CD4-positive, alpha-beta memory T cell (primary cell): ENCODE data around the gene GRID1. TPM values are rescaled to one million over a fixed set of nuclear protein-coding genes. Genes with fewer than 3 reads are reported as not detected.

Experiments used
- CTCF ChIA-PET: fragments of 350-600 bp; sonication (Branson Sonifier 250); formaldehyde crosslinking; loops from one replicate; lab custom pipeline; 2021; ENCODE audit warnings: inconsistent platforms; ENCODE audit not compliant: partially characterized antibody; lab: Charles Lee
- POLR2A ChIA-PET: fragments of 350-600 bp; sonication (Branson Sonifier 250); formaldehyde crosslinking; loops from one replicate; lab custom pipeline; 2021; ENCODE audit not compliant: partially characterized antibody; lab: Charles Lee
- DNase-seq, 5 donors: peaks; one replicate each; pipeline versions ENCODE4 v3.0.0 to v3.0.0-alpha.2; 2020 to 2022; ENCODE audit warnings: mixed read lengths in 1 of 5
- H3K27ac ChIP-seq: one replicate; pipeline ENCODE4 v1.7.0; 2013; ENCODE audit warnings: low read depth, low read length
- H3K27me3 ChIP-seq: 2 replicates; pipeline ENCODE4 v1.7.0; 2013; ENCODE audit warnings: mild to moderate bottlenecking, low read length, moderate library complexity; ENCODE audit not compliant: insufficient read depth
- H3K36me3 ChIP-seq: 2 replicates; pipeline ENCODE4 v1.7.0; 2013; ENCODE audit warnings: mild to moderate bottlenecking, low read length, moderate library complexity; ENCODE audit not compliant: insufficient read depth
- H3K4me1 ChIP-seq: 2 replicates; pipeline ENCODE4 v1.7.0; 2013; ENCODE audit warnings: mild to moderate bottlenecking, low read length, moderate library complexity; ENCODE audit not compliant: insufficient read depth
- H3K4me3 ChIP-seq, 2 donors: one replicate each; pipeline ENCODE4 v1.7.0; 2013; ENCODE audit warnings: low read length in 2 of 2, mild to moderate bottlenecking in 1 of 2
- H3K9me3 ChIP-seq, 2 donors: one replicate each; pipeline ENCODE4 v1.7.0; 2013; ENCODE audit warnings: low read length in 2 of 2, control low read depth in 1 of 2; ENCODE audit not compliant: control insufficient read depth in 1 of 2
- H3K27ac Mint-ChIP-seq, 7 donors: one replicate each; pipeline ENCODE4 v1.8.0; 2020 to 2021; ENCODE audit warnings: mixed read lengths in 7 of 7, mild to moderate bottlenecking in 6 of 7, inconsistent platforms in 3 of 7, moderate library complexity in 3 of 7
- H3K27me3 Mint-ChIP-seq, 2 donors: one replicate each; pipeline ENCODE4 v1.8.0; 2020 to 2021; ENCODE audit warnings: mixed read lengths in 2 of 2
- H3K36me3 Mint-ChIP-seq, 2 donors: one replicate each; pipeline ENCODE4 v1.8.0; 2020 to 2021; ENCODE audit warnings: mixed read lengths in 2 of 2, inconsistent platforms in 1 of 2, mild to moderate bottlenecking in 1 of 2
- H3K4me1 Mint-ChIP-seq, 4 donors: one replicate each; pipeline ENCODE4 v1.8.0; 2020 to 2021; ENCODE audit warnings: mixed read lengths in 4 of 4, mild to moderate bottlenecking in 1 of 4
- H3K4me3 Mint-ChIP-seq, 8 donors: one replicate each; pipeline ENCODE4 v1.8.0; 2020 to 2021; ENCODE audit warnings: mixed read lengths in 8 of 8, mild to moderate bottlenecking in 7 of 8, moderate library complexity in 6 of 8, inconsistent platforms in 3 of 8
- H3K9me3 Mint-ChIP-seq, 8 donors: one replicate each; pipeline ENCODE4 v1.8.0; 2020 to 2021; ENCODE audit warnings: mixed read lengths in 8 of 8, mild to moderate bottlenecking in 5 of 8, inconsistent platforms in 3 of 8, moderate library complexity in 1 of 8
- intact Hi-C: fragments of 100-400 bp; cut with micrococcal nuclease; formaldehyde crosslinking; loops from one replicate; pipeline ENCODE4 v1.15.1; 2023
- polyA plus RNA-seq, 2 donors: library from polyadenylated mRNA; unstranded; fragments of 300-500 nt; fragmentation: Illumina TruSeq; gene quantifications; one replicate each; pipeline ENCODE4 v1.2.3, GENCODE V29; 2021
- total RNA-seq, 2 experiments: library from RNA; stranded (reverse); gene quantifications; one replicate each; pipeline ENCODE4 v1.2.3, GENCODE V29; 2021

The GRID1 gene
- total and polyA plus RNA-seq, 4 experiments from 2014 or later, result not detected

GRCh38 chr10:86355571-86356038 is 11.0 kb downstream of the GRID1 start:
- Histone ChIP-seq H3K4me3 (no peak overlapping the region), H3K36me3 (no peaks in the 10 kb centered on the region), H3K9me3 (no peaks in the 10 kb centered on the region), H3K27me3 (no peaks in the 10 kb centered on the region), H3K4me1 (no peaks in the 10 kb centered on the region), H3K27ac (no peak overlapping the region)
- POLR2A ChIA-PET, result no interaction called here
- Mint-ChIP-seq H3K4me3 (no peak overlapping the region), H3K36me3 (no peaks in the 10 kb centered on the region), H3K27ac (no peak overlapping the region), H3K27me3 (peaks cover 8 to 12% of the 10 kb centered on the region in 2 donors), H3K4me1 (no peaks in the 10 kb centered on the region), H3K9me3 (peaks cover 0 to 7% (median 4%) of the 10 kb centered on the region in 8 donors)
- CTCF ChIA-PET, result no interaction called here
- intact Hi-C loops, result no loop called here
- DNase-seq, result no peak

GRCh38 chr10:86354761-86355540 is 11.6 kb downstream of the GRID1 start:
- intact Hi-C loops, result no loop called here
- H3K36me3 ChIP-seq, result no peaks in the 10 kb centered on the region
- H3K27ac ChIP-seq, result no peak overlapping the region
- H3K4me1 Mint-ChIP-seq, result no peaks in the 10 kb centered on the region
- ChIA-PET POLR2A (no interaction called here), CTCF (no interaction called here)
- H3K27me3 Mint-ChIP-seq, result peaks cover 7 to 12% of the 10 kb centered on the region in 2 donors
- no peak overlapping the region for H3K27ac Mint-ChIP-seq
- no peak overlapping the region for H3K4me3 Mint-ChIP-seq
- no peaks in the 10 kb centered on the region for H3K9me3 ChIP-seq
- no peaks in the 10 kb centered on the region for H3K4me1 ChIP-seq
- H3K9me3 Mint-ChIP-seq, result peaks cover 0 to 7% (median 4%) of the 10 kb centered on the region in 8 donors
- no peaks in the 10 kb centered on the region for H3K36me3 Mint-ChIP-seq
- no peaks in the 10 kb centered on the region for H3K27me3 ChIP-seq
- DNase-seq, result no peak
- H3K4me3 ChIP-seq, result no peak overlapping the region

GRCh38 chr10:86353506-86354485 is 12.8 kb downstream of the GRID1 start:
- Mint-ChIP-seq H3K27me3 (peaks cover 7 to 12% of the 10 kb centered on the region in 2 donors), H3K4me3 (no peak overlapping the region), H3K27ac (no peak overlapping the region), H3K36me3 (no peaks in the 10 kb centered on the region), H3K9me3 (peaks cover 0 to 7% (median 4%) of the 10 kb centered on the region in 8 donors), H3K4me1 (no peaks in the 10 kb centered on the region)
- H3K9me3 ChIP-seq, result no peaks in the 10 kb centered on the region
- ChIA-PET CTCF (interaction anchor here (1.3 kb wide), 1 partner anchor 1814 kb away, joined by 3 read pairs; no protein-coding TSS in a partner anchor), POLR2A (no interaction called here)
- no peak overlapping the region for H3K27ac ChIP-seq
- H3K4me3 ChIP-seq, result no peak overlapping the region
- no peaks in the 10 kb centered on the region for H3K27me3 ChIP-seq
- intact Hi-C loops, result no loop called here
- H3K4me1 ChIP-seq, result no peaks in the 10 kb centered on the region
- DNase-seq, result no peak
- H3K36me3 ChIP-seq, result no peaks in the 10 kb centered on the region

GRCh38 chr10:86350897-86351296 is 15.7 kb downstream of the GRID1 start:
- ChIA-PET POLR2A (no interaction called here), CTCF (no interaction called here)
- Histone ChIP-seq H3K4me3 (no peak overlapping the region), H3K4me1 (no peaks in the 10 kb centered on the region), H3K9me3 (no peaks in the 10 kb centered on the region), H3K27me3 (no peaks in the 10 kb centered on the region), H3K27ac (no peak overlapping the region), H3K36me3 (no peaks in the 10 kb centered on the region)
- no peaks in the 10 kb centered on the region for H3K4me1 Mint-ChIP-seq
- intact Hi-C loops, result no loop called here
- DNase-seq, result no peak
- no peak overlapping the region for H3K27ac Mint-ChIP-seq
- peaks cover 0 to 13% of the 10 kb centered on the region in 2 donors for H3K27me3 Mint-ChIP-seq
- H3K36me3 Mint-ChIP-seq, result no peaks in the 10 kb centered on the region
- H3K4me3 Mint-ChIP-seq, result no peak overlapping the region
- peaks cover 0 to 6% (median 4%) of the 10 kb centered on the region in 8 donors for H3K9me3 Mint-ChIP-seq

GRCh38 chr10:86349940-86350630 is 16.5 kb downstream of the GRID1 start:
- Histone ChIP-seq H3K27me3 (no peaks in the 10 kb centered on the region), H3K9me3 (no peaks in the 10 kb centered on the region), H3K27ac (no peak overlapping the region), H3K4me1 (no peaks in the 10 kb centered on the region), H3K36me3 (no peaks in the 10 kb centered on the region), H3K4me3 (no peak overlapping the region)
- intact Hi-C loops, result no loop called here
- H3K27ac Mint-ChIP-seq, result no peak overlapping the region
- ChIA-PET CTCF (interaction anchor here (1.4 kb wide), 1 partner anchor 24 kb away, joined by 3 read pairs; no protein-coding TSS in a partner anchor), POLR2A (no interaction called here)
- no peak for DNase-seq
- H3K4me3 Mint-ChIP-seq, result no peak overlapping the region
- no peaks in the 10 kb centered on the region for H3K36me3 Mint-ChIP-seq
- H3K9me3 Mint-ChIP-seq, result peaks cover 0 to 6% (median 4%) of the 10 kb centered on the region in 8 donors
- H3K27me3 Mint-ChIP-seq, result peaks cover under 1 to 11% of the 10 kb centered on the region in 2 donors
- no peaks in the 10 kb centered on the region for H3K4me1 Mint-ChIP-seq

GRCh38 chr10:86349474-86349873 is 17.1 kb downstream of the GRID1 start:
- Histone ChIP-seq H3K27ac (no peak overlapping the region), H3K27me3 (no peaks in the 10 kb centered on the region), H3K36me3 (no peaks in the 10 kb centered on the region), H3K9me3 (no peaks in the 10 kb centered on the region), H3K4me1 (no peaks in the 10 kb centered on the region), H3K4me3 (no peak overlapping the region)
- Mint-ChIP-seq H3K27me3 (peaks cover 2 to 5% of the 10 kb centered on the region in 2 donors), H3K4me3 (no peak overlapping the region), H3K27ac (no peak overlapping the region), H3K4me1 (no peaks in the 10 kb centered on the region), H3K9me3 (peaks cover 0 to 6% (median 4%) of the 10 kb centered on the region in 8 donors), H3K36me3 (no peaks in the 10 kb centered on the region)
- POLR2A ChIA-PET, result no interaction called here
- CTCF ChIA-PET, result interaction anchor here (1.4 kb wide), 1 partner anchor 25 kb away, joined by 3 read pairs; no protein-coding TSS in a partner anchor
- intact Hi-C loops, result no loop called here
- DNase-seq, result no peak
